HEK293T (cell line): ENCODE data around the gene SEL1L.

Experiments used
- ARNT ChIP-seq: fragments of 450-650 bp; IDR thresholded peaks from 2 replicates; pipeline ENCODE4 v1.6.1; 2017; ENCODE audit warnings: mild to moderate bottlenecking
- BHLHE40 ChIP-seq: fragments of 450-650 bp; IDR thresholded peaks from 2 replicates; pipeline ENCODE4 v1.6.1; 2016; ENCODE audit warnings: mild to moderate bottlenecking, moderate library complexity, borderline replicate concordance
- FOXA1 ChIP-seq: fragments of 450-650 bp; IDR thresholded peaks from 2 replicates; pipeline ENCODE4 v1.6.1; 2016; ENCODE audit warnings: mild to moderate bottlenecking
- FOXM1 ChIP-seq: fragments of 450-650 bp; IDR thresholded peaks from 2 replicates; pipeline ENCODE4 v1.6.1; 2017; ENCODE audit warnings: mild to moderate bottlenecking, borderline replicate concordance
- LEF1 ChIP-seq: fragments of 450-650 bp; IDR thresholded peaks from 2 replicates; pipeline ENCODE4 v1.6.1; 2017; ENCODE audit warnings: mild to moderate bottlenecking, borderline replicate concordance
- NFRKB ChIP-seq: fragments of 450-650 bp; IDR thresholded peaks from 2 replicates; pipeline ENCODE4 v1.6.1; 2016; ENCODE audit warnings: mild to moderate bottlenecking, moderate library complexity
- SP1 ChIP-seq: fragments of 450-650 bp; IDR thresholded peaks from 2 replicates; pipeline ENCODE4 v1.6.1; 2017
- SUZ12 ChIP-seq: fragments of 450-650 bp; IDR thresholded peaks from 2 replicates; pipeline ENCODE4 v1.6.1; 2016; ENCODE audit warnings: mild to moderate bottlenecking
- TARDBP ChIP-seq: fragments of 450-650 bp; IDR thresholded peaks from 2 replicates; pipeline ENCODE4 v1.6.1; 2016
- ZNF384 ChIP-seq: fragments of 450-650 bp; IDR thresholded peaks from 2 replicates; pipeline ENCODE4 v1.6.1; 2016
- TF ChIP-seq, protein P1 (sequence below): fragments of 450-650 bp; IDR thresholded peaks from 2 replicates; pipeline ENCODE4 v1.6.1; 2016

DNA sequence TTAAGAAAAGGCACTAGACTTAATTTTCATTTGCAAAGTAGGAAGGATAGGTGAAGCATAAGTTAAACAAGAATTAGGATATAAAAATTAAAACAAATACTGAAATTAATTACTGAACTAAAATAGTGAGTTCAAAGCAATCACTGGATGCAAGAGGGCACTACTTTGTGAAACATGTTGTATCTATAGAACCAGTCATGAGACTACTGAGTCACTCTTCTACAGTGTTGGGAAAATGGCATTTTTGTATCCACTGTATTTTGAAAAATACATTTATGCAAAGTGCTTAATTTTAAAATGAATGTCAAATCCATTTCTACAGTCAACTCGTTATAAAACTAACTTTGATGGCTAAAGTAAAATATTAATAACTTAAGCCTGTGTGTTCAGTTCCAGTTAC is 47.9 kb downstream of the SEL1L start:
- TF ChIP-seq BHLHE40 (no peak), SP1 (no peak), SUZ12 (no peak), LEF1 (no peak), FOXA1 (no peak), NFRKB (no peak), ARNT (no peak), TARDBP (no peak), ZNF384 (no peak), FOXM1 (no peak)
- TF ChIP-seq, protein P1, sequence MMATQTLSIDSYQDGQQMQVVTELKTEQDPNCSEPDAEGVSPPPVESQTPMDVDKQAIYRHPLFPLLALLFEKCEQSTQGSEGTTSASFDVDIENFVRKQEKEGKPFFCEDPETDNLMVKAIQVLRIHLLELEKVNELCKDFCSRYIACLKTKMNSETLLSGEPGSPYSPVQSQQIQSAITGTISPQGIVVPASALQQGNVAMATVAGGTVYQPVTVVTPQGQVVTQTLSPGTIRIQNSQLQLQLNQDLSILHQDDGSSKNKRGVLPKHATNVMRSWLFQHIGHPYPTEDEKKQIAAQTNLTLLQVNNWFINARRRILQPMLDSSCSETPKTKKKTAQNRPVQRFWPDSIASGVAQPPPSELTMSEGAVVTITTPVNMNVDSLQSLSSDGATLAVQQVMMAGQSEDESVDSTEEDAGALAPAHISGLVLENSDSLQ = no peak
